Measurements from ENCODE around the gene ABHD12.
"Not testable (repeated sequence)": the region's sequence is repeated elsewhere in the genome, so short reads cannot be mapped to it uniquely, and the experiment has no call there.

Gene ABHD12

DNA sequence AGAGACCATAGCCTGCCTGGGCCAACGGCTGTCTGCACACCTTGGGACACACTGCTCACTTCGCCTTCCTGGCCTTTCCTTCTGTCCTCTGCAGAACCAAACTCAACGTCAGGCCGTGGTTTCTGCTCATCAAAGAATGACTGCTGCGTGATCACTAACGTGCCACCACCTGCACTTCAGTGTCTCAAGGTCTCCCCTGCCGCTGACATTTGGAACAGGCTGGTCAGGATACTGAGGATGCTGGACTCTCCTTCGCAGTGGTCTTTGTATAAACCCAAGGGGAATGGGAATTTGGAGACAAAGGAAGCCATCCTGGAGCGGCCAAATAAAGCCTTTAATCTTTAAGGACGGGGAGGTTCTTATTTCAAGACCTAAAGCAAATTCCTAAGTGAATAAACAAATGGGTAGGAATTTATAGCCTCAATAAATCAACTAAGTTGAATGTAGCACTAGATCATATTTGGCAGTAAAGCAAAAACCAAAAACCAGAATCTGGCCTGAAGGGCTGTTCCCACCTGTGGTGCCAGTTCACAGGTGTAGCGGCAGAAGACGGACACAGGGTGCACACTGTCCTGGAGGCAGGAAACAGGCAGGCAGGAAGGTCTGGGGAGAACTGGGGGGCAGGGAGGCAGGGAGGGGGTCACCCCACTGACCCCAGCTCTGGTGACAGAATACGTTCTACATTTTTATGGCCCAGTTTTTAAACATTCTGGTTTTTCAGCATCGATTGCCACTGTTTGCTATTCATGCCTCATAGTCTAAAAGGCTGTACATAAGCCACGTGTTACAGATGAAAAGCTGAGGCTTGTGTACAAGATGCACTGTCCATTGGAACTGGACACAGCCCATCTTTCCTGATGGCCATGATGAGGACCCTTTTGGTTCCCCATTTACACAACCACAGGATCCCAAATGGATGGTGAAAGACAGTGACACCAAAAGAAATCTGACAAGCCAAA is 36.6 kb downstream of the ABHD12 start:
- no peak for DNase-seq (ENCODE audit: low read depth)

DNA sequence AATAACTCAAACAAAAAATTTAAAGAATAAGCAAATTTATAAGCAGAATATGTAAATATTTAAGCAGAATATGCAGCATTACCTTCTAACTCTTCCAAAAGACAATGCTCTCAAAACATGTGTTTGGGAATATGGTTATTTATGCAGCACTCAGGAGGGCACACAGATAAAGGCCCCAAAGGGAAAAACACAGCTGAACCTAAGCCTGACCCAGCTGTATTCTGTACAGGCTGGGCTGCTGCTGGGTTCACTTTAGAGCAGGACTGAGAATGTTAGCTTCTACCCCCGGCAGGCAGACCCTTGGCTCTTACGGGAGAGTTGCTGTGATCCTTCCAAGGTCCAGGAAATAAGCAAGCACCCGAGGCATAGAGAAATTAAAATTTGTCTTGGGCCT is 37.3 kb downstream of the ABHD12 start:
- DNase-seq (ENCODE audit: low read depth) = no peak

DNA sequence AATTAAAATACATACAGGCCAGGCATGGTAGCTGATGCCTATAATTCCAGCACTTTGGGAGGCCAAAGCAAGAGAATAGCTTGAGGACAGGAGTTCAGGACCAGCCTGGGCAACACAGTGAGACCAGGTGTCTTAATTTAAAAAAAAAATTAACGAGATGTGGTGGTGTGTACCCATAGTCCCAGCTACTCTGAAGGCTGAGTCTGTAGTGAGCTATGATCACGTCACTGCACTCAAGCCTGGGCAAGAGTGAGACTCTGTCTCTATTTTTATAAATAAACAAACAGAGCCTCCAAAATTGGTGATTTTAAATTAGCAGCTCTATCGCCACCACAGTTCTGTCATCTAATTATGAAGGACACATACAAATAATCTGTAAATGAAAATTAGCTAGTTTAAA is 37.9 kb downstream of the ABHD12 start:
- DNase-seq (ENCODE audit: low read depth) = no peak

DNA sequence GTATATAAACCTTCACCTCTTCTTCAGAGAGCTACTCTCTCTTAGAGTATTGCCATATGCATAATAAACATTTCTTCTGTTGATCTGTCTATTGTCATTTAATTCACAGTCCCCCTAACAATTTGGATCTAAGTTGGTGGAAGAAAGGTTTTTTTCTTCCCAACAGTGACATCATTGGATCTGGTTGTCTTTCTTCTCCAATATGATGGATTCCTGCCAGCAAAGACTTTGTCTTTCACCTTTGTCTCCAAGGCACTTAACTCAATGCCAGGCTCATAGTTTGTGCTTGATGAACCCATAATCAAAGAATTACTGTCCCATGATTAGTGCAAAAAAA is 39.6 kb downstream of the ABHD12 start:
- DNase-seq (ENCODE audit: low read depth) = no peak

DNA sequence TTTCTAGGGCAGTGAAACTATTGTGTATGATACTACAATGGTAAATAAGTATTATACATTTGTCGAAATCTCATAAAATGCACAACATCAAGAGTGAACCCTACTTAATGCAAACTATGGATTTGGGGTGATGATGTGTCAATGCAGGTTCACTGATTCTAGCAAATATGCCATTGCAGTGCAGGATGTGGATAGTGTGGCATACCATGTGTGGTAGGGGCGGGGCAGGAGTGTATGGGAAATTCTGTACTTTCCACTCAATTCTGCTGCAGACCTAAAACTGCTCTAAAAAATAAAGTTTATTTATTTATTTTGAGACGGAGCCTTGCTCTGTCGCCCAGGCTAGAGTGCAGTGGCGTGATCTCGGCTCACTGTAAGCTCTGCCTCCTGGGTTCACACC is 44.3 kb downstream of the ABHD12 start:
- no peak for DNase-seq (ENCODE audit: low read depth)

DNA sequence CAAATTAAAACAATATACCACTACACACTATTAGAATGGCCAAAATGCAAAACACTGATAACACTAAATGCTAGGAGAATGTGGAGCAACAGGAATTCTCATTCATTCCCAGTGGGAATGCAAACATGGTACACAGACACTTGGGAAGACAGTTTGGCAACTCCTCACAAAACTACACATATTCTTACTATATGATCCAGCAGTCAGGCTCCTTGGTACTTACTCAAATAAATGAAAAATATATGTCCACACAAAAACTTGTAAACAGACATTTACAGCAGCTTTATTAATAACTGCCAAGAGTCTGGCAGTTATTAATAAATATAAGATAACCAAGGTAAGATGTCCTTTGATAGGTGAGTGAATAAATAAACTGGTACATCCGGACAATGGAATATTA is 44.9 kb downstream of the ABHD12 start:
- DNase-seq (ENCODE audit: low read depth) = no peak

DNA sequence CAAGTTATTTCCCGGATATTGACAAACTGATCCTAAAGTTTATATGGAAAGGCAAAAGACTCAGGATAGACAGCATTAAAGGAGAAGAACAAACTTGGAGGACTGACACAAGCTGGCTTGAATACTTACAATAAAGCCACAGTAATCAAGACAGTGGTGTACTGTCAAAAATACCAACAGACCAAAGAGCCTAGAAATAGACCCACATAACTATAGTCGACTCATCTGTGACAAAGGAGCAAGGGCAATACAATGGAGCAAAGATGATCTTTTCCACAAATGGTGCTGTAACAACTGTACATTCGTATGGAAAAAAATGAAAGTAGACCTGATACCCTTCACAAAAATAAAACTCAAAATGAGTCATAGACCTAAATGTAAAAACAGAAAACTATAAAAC is 46.0 kb downstream of the ABHD12 start:
- no peak for DNase-seq (ENCODE audit: low read depth)

DNA sequence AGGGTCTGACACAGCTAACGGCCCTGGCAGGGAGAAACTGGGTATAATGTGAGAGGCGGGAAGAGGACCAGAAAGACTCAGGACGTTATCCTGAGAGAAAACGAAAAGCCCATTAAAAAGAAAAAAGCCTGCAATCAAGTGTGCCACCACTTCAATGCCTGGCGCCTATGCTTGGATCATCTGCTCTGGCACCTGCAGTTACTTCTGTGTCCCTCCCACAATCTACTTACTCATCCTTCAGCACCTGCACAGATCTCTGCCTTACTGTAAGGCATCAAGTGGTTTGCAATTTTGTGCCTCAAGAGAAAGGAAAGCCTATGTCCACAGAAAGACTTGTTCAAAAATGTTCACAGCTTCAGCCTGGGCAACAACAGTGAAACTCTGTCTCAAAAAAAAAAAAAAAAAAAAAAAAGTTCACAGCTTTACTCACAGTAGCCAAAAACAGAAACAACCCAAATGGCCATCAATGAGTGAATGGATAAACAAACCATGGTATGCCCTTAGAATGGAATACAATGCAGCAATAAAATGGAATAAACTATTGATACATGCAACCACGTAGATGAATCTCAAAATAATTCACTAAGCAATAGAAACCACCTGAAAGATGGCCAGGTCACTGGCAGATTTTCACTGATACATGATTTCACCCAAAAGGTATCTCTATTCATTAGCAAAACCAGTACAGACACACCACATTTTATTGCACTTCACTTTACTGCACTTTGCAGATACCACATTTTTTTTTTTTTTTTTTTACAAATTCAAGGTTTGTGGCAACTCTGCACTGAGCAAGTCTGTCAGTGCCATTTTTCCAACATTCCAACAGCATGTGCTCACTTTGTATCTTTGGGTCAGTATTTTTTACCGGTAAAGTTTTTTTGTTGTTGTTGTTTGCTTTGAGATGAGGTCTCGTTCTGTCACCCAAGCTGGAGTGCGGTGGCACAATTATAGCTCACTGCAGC is 48.6 kb downstream of the ABHD12 start:
- no peak for DNase-seq (ENCODE audit: low read depth)

DNA sequence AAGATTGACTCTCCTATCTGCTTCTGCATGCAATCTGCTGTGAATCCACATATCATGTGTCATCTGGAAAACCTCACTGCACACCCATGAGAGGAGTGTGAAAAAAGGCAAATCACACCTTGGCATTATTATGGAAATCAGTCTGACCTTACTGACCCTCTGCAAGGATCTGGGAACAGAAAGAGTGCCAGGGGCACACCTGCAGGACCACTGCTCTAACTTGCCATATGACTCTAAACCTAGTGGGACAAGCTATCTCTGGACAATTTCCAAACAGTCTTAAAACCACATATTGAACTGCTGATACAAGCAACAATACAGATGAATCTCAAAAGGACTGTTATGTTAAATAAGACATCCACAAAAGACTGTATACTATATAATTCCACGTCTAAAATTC is 50.3 kb downstream of the ABHD12 start:
- no peak for DNase-seq (ENCODE audit: low read depth)

DNA sequence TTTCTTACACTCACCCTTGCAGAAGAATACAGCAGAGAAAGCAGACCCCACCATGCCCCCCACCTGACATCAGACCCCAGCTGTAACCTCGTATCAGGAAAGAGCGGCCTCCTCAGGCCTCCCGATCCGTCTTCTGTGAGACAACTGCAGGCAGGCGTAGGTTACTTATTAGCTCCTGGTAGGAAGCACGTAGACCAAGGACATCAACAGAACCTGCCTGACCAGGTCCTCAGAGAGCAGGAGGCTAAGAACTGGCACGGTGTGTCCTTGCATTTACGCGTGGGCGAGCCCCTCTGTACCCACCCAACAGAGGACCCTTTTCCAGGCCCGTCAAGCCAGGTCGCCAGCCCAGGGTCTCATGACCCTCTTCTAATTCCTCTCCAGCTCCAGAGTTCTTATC is 51.0 kb downstream of the ABHD12 start:
- no peak for DNase-seq (ENCODE audit: low read depth)

DNA sequence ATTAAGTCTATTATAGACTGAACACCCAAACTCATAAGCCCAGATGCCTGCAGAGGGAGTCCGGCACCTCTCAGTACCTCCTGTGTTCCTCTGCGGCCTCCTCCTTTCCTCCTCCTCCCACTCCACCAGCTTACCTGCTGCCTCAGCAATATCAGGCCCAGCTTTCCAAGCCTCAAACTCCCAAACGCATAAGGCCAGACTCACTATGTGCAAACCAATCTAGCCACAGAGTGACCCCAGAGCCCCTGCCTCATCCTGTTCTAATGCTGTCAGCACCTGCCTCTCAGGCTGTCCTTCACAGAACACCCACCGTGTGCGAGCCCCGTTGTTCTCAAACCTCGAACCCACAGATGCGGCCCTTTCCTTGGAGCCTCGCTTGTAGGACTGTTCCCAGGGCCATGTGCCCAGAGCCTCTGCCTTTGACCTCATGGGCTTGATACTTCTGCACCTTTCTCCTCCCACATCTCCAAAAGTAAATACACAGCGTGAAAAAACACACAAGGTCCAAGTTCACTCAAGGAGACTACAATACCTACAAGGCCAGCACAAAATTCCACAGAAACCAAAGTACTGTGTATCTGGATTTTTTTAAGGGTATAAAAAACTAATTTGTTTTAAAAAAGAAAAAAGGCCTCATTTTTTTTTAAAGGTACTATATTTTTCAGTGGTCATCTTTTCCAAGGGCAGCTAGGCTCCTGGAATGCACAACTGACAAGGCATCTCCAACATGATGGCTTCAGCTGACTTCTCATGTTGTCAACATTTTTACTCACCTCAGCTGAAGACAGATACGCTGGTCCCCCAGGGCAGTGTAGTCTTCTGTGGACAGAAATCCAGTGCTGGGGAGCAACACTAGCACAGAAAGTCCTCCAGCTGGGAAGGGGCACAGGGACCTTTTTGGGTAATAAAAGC is 52.3 kb downstream of the ABHD12 start:
- DNase-seq (ENCODE audit: low read depth) = no peak

DNA sequence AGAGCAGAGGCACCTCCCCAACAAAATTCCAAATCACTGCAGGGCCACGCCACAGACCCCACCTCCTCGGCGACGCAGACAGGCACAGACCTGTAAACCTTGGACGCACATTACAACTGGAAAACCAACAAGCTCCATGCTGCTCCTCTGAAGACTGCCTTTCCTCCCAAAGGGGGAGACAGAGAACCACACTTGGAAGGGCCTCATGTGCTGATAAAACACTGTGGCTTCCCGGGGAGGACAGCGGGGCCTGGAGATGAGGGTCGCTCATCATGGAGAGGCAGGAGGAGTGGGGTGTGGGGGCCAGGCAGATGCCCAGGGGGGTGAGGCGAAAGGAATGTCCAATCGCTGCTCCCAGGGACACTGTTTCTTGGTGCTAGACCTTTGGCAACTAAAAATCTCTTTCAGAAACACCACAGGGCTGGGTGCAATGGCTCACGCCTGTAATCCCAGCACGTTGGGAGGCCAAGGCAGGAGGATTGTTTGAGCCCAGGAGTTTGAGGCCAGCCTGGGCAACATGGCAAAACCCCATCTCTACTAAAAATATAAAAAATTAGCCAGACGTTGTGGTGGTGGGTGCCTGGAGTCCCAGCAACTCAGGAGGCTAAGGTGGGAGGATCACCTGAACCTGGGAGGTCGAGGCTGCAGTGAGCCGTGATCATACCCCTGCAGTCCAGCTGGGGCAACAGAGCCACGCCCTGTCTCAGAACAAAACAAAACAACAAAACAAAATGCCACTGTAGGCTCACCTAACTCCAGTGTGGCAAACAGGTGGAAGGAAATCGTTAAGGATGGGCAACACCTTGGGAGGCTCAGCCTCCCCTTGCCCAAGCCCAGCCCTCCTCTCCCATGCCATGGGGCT is 53.8 kb downstream of the ABHD12 start:
- DNase-seq (ENCODE audit: low read depth) = no peak

DNA sequence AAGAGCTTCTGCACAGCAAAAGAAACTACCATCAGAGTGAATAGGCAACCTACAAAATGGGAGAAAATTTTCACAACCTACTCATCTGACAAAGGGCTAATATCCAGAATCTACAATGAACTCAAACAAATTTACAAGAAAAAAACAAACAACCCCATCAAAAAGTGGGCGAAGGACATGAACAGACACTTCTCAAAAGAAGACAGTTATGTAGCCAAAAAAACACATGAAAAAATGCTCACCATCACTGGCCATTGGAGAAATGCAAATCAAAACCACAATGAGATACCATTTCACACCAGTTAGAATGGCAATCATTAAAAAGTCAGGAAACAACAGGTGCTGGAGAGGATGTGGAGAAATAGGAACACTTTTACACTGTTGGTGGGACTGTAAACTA is 55.7 kb downstream of the ABHD12 start:
- not testable (repeated sequence) for DNase-seq (ENCODE audit: low read depth)

DNA sequence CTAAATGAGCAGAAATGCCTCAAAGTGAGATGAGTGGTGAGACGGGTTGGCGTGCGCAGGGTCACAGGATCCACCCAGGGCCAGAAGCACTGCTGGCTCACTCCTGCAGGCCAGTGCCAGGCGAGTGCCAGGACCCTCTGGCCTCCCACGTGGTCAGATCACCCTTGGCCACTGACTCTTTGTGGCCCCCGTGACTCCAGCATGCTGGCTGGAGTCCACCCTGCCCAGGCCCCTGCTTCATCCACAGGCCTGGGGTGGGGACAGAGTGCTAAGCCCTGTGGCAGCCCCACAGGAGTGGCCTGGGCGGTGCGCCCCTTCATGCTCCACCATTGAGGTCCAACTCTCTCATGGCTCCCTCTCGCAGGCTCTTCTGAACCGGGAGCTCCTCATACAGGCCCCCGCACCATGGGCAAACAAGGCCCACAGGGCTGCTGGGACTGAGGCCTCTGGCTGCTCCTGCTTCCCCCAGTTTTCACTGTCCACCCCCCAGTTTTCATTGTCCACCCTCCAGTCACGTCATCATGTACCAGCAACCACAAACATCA is 61.6 kb downstream of the ABHD12 start:
- no peak for DNase-seq (ENCODE audit: low read depth)

DNA sequence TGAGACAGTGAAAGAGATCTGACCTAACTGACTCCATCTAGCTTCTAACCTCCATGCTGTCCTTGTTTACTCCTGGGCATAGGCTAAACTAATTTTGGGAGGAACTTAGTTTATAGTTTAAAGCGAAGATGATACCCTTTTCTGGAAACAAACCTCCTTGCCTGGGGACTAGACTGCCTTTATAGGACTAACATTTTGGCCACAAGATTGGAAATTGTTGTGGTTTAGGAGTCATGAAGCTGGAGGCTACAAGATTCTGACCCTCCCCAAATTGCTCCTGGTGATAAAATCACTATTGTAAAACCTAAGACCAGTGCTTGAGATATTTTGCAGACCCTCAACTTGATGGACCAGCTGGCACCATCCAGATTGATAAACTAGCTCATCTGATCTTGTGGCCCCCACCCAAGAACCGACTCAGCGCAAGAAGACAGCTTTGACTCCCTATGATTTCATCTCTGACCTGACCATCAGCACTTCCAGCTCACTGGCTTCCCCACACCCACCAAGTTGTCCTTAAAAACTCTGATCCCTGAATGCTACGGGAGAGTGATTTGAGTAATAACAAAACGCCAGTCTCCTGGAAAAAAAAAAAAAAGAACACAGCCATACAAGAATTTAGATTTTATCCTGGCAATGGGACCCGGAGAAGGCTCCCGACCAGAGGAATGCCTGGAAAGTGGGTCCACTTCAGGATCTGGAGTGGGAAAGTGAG is 63.0 kb downstream of the ABHD12 start:
- no peak for DNase-seq (ENCODE audit: low read depth)

DNA sequence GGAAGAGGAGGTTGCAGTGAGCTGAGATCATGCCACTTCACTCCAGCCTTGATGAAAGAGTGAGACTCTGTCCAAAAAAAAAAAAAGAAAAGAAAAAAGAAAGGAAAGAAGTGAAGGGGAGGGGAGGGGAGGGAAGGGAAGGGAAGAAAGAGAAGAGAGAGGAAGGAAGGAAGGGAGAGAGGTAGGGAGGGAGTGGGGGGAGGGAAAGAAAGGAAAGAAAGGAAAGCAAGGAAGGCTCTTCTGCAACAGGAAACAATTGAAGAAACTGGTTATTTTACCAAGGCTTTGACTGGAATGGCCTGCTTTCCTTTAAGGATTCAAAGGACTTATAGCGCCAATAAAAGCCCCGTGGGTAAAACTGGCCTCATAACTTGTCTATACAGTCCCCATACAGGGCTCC is 64.6 kb downstream of the ABHD12 start:
- no peak for DNase-seq (ENCODE audit: low read depth)

DNA sequence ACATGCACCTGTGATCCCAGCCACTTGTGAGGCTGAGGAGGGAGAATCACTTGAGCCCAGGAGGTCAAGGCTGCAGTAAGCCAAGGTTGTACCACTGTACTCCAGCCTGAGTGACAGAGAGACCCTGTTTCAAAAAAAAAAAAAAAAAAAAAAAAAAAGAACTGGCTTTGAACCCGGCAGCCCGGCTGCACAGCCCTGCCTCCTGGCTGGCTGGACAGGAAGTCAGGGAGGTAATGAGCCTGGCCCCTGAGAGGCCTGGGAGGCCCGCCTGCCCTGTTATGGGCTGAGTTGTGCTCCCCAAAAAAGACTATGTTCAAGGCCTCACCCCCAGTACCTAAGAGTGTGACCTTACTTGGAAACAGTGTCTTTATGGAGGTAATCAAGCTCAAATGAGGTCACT is 65.6 kb downstream of the ABHD12 start:
- no peak for DNase-seq (ENCODE audit: low read depth)

DNA sequence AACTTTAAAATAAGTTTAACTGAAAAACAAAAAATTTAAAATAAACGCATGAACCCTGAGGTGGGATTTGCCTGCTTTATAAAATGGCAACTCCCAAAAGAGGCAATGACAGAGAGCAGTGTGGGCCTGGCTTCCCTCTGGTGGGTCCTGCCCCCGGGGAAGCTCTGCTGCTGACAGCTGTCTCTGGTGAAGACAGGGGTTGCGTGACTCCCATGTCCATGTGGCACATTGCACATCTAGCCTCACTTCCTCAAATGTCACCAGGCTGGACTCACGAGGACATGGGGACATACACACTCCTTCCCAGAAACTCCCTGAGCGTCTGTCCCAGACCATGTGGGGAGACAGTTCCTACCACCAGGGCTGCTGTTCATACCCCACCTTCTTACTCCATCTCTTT is 66.2 kb downstream of the ABHD12 start:
- DNase-seq (ENCODE audit: low read depth) = no peak

DNA sequence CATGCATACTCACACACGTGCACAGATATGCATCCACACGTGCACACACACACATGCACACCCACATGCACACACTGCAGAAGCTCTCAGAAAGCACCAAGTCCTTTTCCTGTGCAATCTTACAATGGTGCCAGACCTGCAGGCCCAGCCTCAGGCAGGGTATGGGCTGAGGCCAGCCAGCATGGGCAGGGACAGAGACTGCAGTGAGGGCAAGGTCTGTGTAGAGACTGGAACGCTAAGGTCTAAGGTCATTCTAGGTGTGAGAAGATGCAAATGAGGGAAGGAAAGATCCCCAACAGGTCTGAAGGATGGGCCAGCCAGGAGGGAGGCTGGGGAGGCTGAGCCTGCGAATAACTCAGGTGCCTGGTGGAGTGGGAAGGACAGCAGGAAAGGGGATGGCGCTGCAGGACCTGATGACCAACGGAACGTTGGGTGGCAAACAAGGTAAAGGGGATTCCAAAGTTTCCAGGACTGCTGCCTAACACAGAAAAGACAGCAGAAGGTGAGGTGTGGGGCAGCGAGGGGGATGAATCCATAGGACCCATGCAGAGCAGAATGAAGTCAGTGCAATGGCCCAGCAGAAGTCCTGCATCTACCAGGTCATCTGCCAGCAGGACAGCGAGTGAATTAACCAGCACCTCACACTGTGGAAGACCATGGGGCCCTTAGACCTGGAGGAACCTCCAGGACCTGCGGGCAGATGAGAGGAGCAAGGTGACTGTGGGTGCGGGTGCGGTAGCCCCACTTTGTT is 67.0 kb downstream of the ABHD12 start:
- no peak for DNase-seq (ENCODE audit: low read depth)

Data from activated T-cell treated with anti-CD3 and anti-CD28 coated beads for 48 hours (primary cell).